HG03460 (cell line): ENCODE results near the gene TCF21.
A peak's percentile ranks its signal among the peaks of the same experiment; 100 is the strongest.

Experiments used
- ATAC-seq: cut with Tn5 transposase; IDR thresholded peaks from one replicate; pipeline ENCODE4 v1.9.1; 2021; ENCODE audit not compliant: unreplicated experiment

TCF21 gene

DNA sequence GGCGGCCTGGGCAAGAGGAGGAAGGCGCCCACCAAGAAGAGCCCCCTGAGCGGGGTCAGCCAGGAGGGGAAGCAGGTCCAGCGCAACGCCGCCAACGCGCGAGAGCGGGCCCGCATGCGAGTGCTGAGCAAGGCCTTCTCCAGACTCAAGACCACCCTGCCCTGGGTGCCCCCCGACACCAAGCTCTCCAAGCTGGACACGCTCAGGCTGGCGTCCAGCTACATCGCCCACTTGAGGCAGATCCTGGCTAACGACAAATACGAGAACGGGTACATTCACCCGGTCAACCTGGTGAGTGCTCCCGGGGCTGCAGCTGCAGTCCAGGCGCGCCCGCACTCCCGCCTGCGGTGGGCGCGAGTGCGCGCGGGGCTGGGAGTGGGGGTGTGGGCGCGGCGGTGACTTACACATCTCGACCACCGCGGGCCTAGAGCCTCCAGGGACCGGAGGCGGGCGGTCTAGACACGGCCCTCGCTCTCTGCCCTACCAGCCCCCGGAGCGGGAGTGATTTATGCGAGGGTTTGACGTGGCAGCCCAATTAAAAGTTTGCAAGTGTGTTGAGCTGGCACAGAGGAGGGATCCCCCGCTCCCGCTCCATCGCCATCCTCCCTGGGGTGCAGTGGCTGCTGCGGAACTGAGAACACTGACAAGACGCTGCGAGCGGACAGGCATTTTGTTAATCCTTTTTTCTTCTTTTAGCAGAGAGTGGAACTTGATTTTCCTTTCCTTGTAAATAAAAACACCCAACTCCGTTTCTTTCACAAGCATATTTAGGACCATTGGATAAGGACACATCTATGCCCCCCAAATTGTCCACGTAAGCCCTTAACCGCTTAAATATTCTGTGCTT is 867 bp downstream of the TCF21 start:
- ATAC-seq, result no peak

DNA sequence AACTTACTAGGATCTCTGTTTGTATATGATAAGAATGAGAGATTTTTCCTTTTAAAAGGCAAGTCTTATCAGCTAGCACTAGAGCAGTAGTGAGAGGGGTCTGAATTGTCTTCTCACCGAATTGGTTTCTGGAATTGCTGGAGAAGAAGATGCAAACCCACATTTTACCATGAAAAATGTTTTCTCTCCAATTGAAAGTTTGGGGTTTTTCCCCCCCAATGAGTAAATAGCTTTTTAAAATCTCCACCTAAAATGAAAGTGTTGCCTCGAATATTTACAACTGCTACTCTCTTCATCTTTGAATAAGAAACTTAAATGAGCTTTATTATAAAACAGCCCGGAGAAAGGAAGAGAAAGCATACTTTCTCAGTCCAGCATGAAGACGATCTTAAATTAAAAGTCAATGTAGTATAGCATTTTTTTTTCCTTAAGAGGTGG is 1.8 kb downstream of the TCF21 start:
- no peak for ATAC-seq

DNA sequence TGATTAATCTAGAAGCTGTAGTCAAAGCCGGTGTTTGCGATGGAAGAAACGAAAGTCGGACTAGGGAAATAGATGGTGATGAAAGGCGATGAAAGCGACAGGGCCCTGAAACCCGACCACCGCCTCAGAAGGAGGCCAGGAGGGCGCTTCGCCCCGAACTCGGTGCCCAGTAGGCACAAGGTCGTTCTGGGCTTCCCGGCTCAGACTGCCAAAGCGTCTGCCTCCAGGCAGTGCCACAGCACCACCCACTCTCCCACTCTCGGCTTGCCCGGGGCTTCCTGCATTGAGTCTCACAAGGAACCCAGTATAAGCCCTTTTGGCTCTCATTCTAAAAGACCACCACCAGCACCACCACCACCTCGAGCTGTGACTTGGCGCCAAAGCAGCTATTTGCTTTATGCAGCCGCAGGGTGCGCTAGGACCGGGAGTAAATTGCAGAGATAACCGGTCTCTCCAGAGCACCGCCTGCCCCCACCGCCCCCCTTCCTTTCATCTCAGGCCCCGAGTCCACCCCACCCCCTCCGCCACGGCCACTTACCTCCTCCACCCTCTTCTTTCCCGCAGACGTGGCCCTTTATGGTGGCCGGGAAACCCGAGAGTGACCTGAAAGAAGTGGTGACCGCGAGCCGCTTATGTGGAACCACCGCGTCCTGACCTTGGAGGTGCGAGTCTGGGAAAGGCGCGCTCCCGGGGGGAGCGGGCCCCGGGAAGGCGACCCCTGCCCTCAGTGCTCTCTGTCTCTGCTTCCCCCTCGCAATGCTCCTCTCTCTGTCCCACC is 2.4 kb downstream of the TCF21 start:
- no peak for ATAC-seq

DNA sequence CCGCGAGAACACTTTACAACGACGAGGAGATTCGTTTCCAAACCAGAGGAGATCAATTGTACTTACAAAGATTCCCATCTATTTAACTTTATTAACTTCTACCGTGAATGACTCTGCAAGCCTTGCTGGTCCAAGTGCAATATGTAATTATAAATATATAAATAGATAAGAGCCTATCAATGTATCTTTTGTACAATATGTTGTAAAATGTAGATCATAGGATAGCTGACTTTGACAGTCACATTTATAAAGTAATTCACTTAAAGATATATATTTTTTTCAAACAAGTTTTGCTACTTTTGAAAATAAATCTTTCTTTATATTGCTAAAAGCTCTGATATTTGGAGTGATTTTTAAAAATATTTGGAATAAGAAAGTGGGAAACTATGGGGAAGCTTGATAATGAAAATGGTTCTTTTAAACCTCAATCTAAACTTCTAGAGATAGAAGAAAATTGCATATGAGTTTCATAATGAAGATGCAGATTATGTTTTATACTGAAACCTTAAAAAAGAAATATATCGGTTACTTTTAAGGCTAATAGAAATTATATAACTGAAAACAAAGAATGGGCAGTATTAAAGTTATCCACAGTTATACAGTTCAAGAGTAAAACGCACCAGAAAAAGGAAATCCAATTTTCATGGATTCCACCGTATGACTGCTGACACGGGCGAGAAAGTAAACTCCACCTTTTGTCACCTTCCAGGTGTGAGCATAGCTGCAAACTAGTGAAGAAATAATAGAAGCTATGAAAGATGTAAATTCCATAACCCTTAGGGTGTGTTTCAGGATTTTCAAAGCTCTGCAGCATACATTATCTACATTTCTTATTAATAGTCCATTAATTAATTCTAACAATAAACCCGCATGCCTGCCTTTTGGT is 3.3 kb downstream of the TCF21 start:
- ATAC-seq, result no peak

DNA sequence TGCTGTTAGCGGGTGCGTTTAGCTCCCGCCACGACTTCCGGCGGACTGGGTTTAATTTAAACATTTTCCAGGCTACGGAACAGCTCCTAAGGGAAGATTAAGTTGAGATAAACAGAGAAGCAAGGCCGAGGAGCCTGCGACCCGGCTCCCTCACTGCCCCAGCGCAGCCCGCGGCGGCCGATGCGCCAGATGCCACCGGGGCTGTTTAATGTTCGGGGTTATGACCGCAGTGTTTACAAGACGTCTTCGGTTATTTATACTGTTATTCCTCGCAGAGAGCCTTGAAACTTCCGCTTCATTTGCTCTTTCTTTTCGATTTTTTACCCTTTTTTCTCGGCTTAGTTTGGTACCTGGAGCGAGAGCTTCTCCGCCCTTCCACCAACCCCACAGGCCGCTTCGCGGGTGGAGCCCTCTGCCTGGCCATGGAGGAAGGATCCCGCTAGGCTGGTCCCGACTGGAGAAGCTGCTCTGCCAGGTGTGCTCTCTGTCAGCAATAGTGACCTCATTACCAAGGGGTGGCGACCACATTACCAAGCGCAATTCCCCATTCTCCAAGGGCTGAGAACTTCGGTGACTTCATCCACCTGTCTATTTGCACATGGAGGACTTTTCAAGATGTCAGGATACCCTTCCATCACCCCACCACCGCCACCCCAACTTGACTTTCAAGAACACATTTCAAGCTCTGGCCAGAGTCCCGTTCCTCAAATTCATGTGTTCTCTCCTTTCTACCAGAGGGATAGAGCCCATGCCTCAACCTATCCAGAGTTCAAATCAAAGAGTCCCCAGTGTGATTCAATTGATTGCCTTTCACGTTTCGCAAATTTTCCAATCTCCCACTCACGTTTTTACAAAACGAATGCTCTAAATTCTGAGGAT is 4.1 kb downstream of the TCF21 start:
- ATAC-seq, result no peak

DNA sequence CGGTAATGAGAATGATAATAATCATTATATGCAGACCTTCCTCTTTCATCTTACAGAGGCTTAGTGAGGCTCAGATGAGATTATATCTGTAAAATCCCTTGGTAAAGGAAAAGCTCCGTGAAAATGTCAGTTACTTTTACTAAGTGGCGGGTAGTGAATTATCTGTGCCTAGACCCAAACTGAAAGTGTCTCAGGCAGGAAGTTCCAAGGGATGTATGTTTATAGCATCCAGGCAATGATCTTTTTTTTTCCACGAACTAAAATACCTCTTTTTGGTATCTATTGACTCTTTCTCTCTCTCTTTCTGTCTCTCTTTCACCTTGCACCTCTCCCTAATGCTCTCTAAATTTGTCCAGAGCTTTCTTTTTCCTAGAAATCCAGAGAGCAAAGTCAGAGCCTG is 5.0 kb downstream of the TCF21 start:
- no peak for ATAC-seq

DNA sequence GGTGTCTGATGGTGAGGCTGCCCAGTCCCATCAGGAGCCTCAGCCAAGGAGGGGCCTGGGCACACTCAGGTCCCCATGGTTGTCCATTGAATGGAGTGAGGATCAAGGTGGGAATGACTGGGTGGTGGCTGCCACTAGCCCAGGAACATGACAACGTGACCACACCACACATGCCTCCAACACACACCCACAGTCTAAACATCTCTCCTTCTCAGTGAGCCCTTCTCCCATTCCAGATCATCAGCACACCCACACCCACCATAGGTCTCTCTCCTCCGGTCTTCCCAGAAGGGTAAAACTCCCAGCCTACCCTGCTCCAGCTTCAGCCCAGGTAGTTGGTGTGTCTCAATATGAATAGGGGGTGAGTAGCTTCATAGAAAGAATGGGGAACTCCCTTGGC is 5.5 kb downstream of the TCF21 start:
- ATAC-seq, result no peak

DNA sequence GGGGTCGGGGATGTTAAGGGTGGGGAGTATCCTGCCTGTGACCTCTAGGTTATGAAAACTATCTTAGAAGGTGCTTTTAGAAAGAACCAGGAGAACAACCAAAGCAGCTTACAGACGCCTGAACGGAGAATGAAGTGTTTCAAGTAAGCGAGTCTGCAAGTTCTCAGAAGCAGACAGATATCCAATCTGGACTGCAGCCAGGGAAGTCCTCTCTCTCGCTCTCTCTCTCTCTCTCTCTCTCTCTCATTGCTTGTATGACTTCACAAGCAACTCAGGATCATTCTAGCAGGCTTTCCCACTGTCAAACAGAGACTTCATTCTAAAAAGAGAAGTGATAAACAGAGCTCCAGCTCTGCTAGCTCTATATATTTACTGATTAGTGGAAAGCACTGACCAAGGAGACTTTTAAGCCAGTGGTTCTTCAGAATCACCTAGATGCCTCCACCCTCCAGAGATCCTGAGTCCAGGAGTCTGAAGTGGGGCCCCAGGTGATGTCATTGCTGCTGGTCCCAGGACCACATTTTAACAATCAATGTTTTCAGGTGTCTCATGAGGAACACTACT is 6.0 kb downstream of the TCF21 start:
- no peak for ATAC-seq

DNA sequence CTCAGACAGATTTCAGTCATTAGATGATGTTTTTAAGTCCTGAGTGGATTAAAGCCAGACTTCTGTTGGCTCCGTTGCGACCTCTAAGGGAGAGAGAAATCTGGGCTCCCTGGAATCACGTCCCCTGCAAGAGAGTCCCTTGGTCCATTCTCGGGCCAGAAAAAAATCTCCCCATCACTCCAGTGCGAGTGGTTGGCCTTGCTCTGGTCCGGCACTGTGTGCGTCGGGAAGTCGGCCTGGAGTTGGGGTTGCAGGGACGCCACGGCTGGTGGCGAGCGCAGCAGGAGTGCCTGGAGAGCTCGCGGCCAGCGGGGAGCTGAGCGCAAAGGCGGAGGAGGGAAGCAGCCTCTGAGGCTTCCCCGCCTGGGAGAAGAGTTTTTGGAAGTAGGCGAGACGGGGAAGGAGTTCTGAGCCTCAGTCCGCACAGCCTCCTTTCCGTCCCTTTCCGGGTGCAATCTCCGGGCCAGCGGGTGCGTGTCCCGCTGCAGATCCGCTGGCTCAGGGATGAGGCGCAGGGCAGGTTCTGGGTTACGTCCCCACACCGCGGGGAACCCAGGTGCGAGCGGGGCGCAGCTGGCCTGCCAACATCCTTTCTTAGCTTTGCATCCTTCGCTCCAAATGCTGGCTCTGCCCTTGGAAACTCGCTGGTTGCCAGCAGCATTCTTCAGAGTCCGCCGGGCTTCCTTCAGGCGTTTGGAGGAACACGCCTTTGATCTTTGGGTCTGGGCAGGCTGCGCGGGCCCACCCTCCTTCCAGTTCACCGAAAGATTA is 6.8 kb downstream of the TCF21 start:
- ATAC-seq, result no peak

DNA sequence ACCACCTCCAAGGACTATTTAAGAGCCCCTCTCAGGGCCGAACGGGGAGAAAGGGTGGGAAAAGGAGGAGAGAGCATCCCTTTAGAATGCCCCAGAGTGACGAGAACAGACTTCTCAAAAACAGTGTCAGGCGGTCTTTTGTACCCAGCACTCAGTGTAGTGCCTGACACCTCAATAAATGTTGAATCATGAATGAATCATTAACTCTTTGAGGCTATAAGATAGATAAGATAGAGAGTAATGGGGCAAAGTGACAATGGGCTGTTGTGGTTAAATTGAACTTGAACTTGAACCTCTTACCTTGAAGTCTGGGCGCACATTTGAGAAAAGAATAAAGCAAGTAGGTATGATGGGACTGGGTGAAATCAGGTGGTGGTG is 7.4 kb downstream of the TCF21 start:
- ATAC-seq, result no peak

DNA sequence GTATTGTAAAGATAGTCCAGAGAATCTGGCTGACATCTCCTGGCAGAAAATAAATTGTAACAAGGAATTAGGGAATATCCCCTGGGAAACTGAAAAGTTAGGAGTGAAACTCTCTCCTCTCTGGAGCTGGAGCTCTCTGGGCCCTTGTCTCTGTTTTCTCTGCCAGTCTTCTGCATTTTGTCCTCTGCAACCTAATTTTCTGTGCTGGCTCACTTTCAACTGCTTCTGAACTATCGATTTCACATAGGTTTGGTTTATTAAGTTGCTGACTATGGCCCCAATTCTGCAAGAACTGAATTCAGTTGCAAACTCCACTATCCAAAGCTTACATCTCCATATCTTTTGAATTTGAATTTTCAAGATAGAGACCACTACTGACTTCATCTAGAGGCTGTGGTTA is 9.3 kb downstream of the TCF21 start:
- no peak for ATAC-seq

DNA sequence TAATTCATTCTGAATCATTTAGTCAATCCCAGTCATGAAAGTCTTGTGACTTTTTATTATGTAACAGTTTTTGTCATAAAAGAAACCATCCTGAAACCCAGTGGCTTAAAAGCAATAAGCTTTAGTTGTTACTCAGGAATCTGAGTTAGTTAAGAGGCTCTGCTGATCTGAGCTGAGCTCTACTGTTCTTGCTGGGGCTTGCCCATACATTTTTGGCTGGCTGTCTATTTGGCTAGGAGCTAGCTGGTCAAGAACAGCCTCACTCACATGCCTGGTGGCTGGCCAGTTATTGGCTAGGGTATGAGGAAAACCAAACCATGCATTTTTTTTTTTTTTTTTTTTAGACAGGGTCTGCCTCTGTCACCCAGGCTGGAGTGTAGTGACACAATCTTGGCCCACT is 10.6 kb downstream of the TCF21 start:
- ATAC-seq, result no peak

DNA sequence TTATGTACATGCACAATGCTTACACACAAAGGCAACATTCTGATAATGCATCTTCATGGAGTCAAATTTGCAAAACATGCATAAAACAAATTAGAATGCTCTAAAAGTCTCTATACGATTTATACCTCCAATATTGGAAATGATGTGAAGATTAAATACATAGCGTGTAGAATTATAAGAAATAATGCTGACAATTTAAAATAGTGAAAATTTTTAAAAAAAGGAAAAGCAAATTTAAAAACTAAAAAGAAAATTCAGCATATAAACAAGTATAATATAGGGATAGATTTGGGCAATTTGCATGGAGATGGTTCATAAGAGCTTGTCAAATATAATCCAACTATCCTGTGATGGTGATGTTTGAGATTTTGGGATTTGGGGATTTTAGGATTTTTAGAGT is 14.9 kb downstream of the TCF21 start:
- no peak for ATAC-seq

DNA sequence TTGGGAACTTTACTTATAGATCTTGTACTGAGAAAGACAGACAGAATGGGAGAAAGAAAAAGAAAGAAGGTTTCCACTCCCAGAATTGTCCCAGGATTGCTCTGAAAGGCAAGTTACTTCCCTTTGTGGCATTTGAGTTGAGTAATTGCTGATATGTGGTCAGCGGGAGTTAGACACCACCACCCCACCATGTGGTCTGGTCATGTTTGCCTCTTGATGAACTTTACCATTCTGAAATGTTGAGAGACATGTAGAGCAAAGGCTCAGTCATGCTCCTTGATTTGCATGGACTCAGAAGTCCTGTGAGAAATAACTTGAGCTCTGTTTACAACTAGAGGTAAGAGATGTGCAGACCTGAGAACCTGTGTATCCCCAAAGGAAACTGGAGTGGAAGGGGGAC is 17.1 kb downstream of the TCF21 start:
- ATAC-seq, result no peak

DNA sequence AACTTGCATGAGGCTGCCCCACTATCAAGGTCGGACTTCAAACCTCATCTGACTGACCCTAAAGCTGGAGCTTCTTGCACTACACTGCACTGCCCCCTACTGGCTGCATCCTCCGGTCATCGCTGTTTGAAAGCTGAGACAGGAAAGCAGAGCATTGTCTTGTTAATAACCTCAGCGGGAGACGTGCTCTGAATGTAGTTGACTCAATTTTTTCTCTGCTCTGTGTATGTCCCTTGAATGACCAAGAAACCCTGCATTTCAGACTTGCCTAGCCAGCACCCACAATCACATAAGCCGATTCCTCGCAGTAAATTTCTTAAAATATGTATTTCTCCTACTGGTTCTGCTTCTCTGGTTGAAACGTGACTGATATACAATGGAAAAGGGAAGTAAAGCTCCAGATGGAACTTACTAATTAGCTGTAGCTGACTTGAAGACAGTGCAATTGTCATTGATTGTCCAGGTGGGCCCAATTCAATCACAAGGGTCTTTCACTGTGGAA is 27.8 kb downstream of the TCF21 start:
- peak; percentile 74 for ATAC-seq

DNA sequence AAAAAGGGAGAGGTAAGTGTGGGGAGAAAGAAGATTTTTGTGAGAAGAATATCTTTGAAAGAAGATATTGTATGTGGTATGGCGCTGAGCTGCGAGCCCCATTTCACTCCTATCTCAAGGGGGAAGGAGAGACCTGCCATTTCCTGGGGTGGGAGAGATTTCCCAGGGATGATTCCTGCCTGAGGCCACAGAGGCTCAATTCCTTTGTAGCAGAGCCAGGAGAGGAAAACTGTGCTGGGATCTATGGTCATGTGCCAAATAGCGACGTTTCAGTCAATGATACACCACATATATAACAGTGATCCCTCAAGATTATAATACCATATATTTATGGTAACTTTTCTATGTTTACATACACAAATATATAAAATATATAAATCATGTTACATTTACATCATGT is 28.9 kb downstream of the TCF21 start:
- no peak for ATAC-seq

DNA sequence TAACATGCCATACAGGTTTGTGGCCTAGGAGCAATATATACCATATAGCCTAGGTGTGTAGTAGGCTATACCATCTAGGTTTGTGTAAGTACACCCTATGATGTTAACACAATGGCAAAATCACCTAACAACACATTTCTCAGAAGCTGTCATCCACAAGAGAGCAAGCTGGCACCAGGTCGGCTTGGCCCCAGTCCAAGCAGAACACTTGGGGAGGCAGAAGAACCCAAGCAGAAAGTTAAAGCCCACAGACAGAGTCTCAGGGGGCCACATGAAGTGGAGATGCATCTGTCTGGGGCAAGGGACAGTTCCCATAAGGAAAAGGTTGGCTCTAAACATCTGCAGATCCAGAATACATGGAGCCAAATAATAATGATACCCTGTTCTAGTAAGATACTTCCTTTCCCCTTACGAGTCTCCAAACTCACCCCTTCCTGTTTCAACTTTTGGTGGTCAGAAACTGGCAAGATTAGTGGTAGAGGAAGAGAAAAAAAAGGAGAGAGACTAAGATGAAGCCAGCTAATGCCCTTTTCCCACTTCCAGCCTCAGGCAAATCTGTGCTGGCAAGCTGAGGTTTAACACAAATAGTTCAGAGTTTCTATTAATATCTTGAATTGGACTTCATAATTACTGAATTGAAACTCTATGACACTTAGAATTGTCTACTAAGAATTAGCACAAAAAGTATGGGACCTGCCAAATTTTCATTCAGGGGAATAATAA is 29.5 kb downstream of the TCF21 start:
- ATAC-seq, result no peak

DNA sequence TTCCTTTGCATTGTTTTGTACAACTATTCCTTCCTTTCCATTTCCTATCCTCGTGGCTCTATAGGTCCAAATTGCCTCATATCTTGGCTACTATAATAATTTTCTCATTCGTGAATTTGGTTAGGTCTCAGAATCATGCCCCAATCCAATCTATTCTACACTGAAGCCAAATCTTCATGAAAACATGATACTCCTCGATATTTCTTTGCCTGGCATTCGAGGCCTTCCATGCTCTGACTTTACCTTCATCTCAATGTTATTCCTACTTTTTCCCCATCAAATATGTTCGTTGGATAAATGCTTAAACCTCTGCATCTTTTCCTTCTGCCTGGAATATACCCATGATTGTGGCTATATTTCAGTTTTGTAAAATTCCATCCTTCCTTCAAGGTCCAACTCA is 30.4 kb downstream of the TCF21 start:
- no peak for ATAC-seq
